GM23338 (cell line): ENCODE data around the gene GLCE. TPM values are rescaled to one million over a fixed set of nuclear protein-coding genes. Genes with fewer than 3 reads are reported as not detected.

Experiments
- ATAC-seq: fragments of 200-7000 bp; cut with Tn5 transposase; 3 replicates; pipeline ENCODE4 v1.9.1; 2020
- DNase-seq: peaks from one replicate; pipeline ENCODE4 v3.0.0-alpha.2; 2015; ENCODE audit warnings: low spot score
- H2AFZ ChIP-seq: fragments of 200-600 bp; sonication (generic); 2 replicates; pipeline ENCODE4 v1.8.0; 2016; ENCODE audit warnings: antibody characterized with exemption, mild to moderate bottlenecking, moderate library complexity
- H3F3A ChIP-seq: fragments of 200-600 bp; sonication (generic); replicated peaks from 2 replicates; pipeline ENCODE4 v1.8.0; 2017; ENCODE audit warnings: antibody characterized with exemption, mixed run types, low read depth
- H3K27ac ChIP-seq: fragments of 200-600 bp; sonication (generic); 2 replicates; pipeline ENCODE4 v1.6.1; 2016; ENCODE audit warnings: low read depth
- H3K27me3 ChIP-seq: fragments of 200-600 bp; sonication (generic); 2 replicates; pipeline ENCODE4 v1.8.0; 2016; ENCODE audit warnings: mild to moderate bottlenecking, mixed run types, moderate library complexity; ENCODE audit not compliant: insufficient read depth
- H3K36me3 ChIP-seq: fragments of 200-600 bp; sonication (generic); 2 replicates; pipeline ENCODE4 v1.8.0; 2016; ENCODE audit warnings: mild to moderate bottlenecking; ENCODE audit not compliant: insufficient read depth
- H3K4me1 ChIP-seq: fragments of 200-600 bp; sonication (generic); 2 replicates; pipeline ENCODE4 v1.8.0; 2016; ENCODE audit warnings: mild to moderate bottlenecking, moderate library complexity; ENCODE audit not compliant: insufficient read depth
- H3K4me2 ChIP-seq: fragments of 200-600 bp; sonication (generic); 2 replicates; pipeline ENCODE4 v1.7.1; 2017; ENCODE audit warnings: mixed run types
- H3K4me3 ChIP-seq: fragments of 200-600 bp; sonication (generic); 2 replicates; pipeline ENCODE4 v1.6.1; 2016; ENCODE audit warnings: mixed run types
- H3K79me2 ChIP-seq: fragments of 200-600 bp; sonication (generic); replicated peaks from 2 replicates; pipeline ENCODE4 v1.8.0; 2017; ENCODE audit warnings: mild to moderate bottlenecking; ENCODE audit not compliant: insufficient read depth
- H3K9me2 ChIP-seq: fragments of 200-600 bp; sonication (generic); 2 replicates; pipeline ENCODE4 v1.8.0; 2017; ENCODE audit not compliant: insufficient read depth
- H4K20me1 ChIP-seq: fragments of 200-600 bp; sonication (generic); replicated peaks from 2 replicates; pipeline ENCODE4 v1.8.0; 2017; ENCODE audit warnings: mild to moderate bottlenecking; ENCODE audit not compliant: insufficient read depth
- H3K27ac Mint-ChIP-seq: 2 replicates; pipeline ENCODE4 v1.8.0; 2020; ENCODE audit warnings: inconsistent platforms, mild to moderate bottlenecking, moderate library complexity, mixed read lengths
- H3K27me3 Mint-ChIP-seq: 3 replicates; pipeline ENCODE4 v1.8.0; 2022; ENCODE audit warnings: low read depth, mild to moderate bottlenecking, moderate library complexity, mixed read lengths, inconsistent platforms; ENCODE audit not compliant: insufficient read depth, poor library complexity
- H3K36me3 Mint-ChIP-seq: 3 replicates; pipeline ENCODE4 v1.8.0; 2021; ENCODE audit warnings: low read depth, mild to moderate bottlenecking, inconsistent platforms, moderate library complexity, mixed read lengths
- H3K4me1 Mint-ChIP-seq: 3 replicates; pipeline ENCODE4 v1.8.0; 2020; ENCODE audit warnings: mild to moderate bottlenecking, inconsistent platforms, mixed read lengths
- H3K4me3 Mint-ChIP-seq: 3 replicates; pipeline ENCODE4 v1.8.0; 2021; ENCODE audit warnings: moderate library complexity, mild to moderate bottlenecking, inconsistent platforms, mixed read lengths
- H3K9me3 Mint-ChIP-seq: 3 replicates; pipeline ENCODE4 v1.8.0; 2020; ENCODE audit warnings: moderate library complexity, mild to moderate bottlenecking, inconsistent platforms, mixed read lengths
- EZH2phosphoT487 ChIP-seq: fragments of 200-600 bp; sonication (generic); IDR thresholded peaks from one replicate; pipeline ENCODE4 v1.8.1; 2018; ENCODE audit warnings: antibody characterized with exemption; ENCODE audit not compliant: unreplicated experiment
- JUNB ChIP-seq: IDR thresholded peaks from one replicate; pipeline ENCODE4 v1.6.1; 2016; ENCODE audit warnings: antibody characterized with exemption; ENCODE audit not compliant: unreplicated experiment
- NANOG ChIP-seq: IDR thresholded peaks from 2 replicates; pipeline ENCODE4 v1.6.1; 2016; ENCODE audit warnings: antibody characterized with exemption, borderline replicate concordance
- POLR2AphosphoS5 ChIP-seq: IDR thresholded peaks from 2 replicates; pipeline ENCODE4 v1.6.1; 2016; ENCODE audit warnings: antibody characterized with exemption, low read depth
- REST ChIP-seq: IDR thresholded peaks from one replicate; pipeline ENCODE4 v1.6.1; 2018; ENCODE audit warnings: antibody characterized with exemption; ENCODE audit not compliant: unreplicated experiment
- STAT1 ChIP-seq: IDR thresholded peaks from one replicate; pipeline ENCODE4 v1.6.1; 2016; ENCODE audit warnings: antibody characterized with exemption; ENCODE audit not compliant: unreplicated experiment
- ZNF331 ChIP-seq: fragments of 250-450 bp; sonication (Bioruptor Pico); IDR thresholded peaks from 2 replicates; pipeline ENCODE4 v1.5.0; 2020; ENCODE audit warnings: low read depth, mild to moderate bottlenecking, moderate library complexity
- polyA plus RNA-seq: library from polyadenylated mRNA; unstranded; fragments of >200 nt; fragmentation: Nextera tagmentation; extraction: Ambion mirVana; gene quantifications from 2 replicates; pipeline ENCODE4 v1.2.1, GENCODE V29; 2016
- total RNA-seq: library from RNA; depleted of rRNA; stranded (reverse); fragments of >200 nt; shearing (Covaris generic); gene quantifications from 2 replicates; pipeline ENCODE4 v1.2.3, GENCODE V29; 2014
- TF ChIP-seq, protein P1 (sequence below), 2 experiments: fragments of 200-600 bp in 1 of 2; sonication (generic) in 1 of 2; conservative IDR thresholded peaks; 2 replicates each; pipeline versions ENCODE4 v1.5.1 to v1.6.1; 2016 to 2017; ENCODE audit warnings: antibody characterized with exemption in 2 of 2, low read depth in 2 of 2, mild to moderate bottlenecking in 2 of 2, moderate library complexity in 1 of 2
- TF ChIP-seq, protein P2 (sequence below): fragments of 250-450 bp; sonication (Bioruptor Pico); IDR thresholded peaks from 2 replicates; pipeline ENCODE4 v1.5.0; 2020; ENCODE audit warnings: mild to moderate bottlenecking, moderate library complexity

GLCE gene
- total and polyA plus RNA-seq, 2 experiments from 2014 or later: 7.5 to 15.5 TPM

DNA sequence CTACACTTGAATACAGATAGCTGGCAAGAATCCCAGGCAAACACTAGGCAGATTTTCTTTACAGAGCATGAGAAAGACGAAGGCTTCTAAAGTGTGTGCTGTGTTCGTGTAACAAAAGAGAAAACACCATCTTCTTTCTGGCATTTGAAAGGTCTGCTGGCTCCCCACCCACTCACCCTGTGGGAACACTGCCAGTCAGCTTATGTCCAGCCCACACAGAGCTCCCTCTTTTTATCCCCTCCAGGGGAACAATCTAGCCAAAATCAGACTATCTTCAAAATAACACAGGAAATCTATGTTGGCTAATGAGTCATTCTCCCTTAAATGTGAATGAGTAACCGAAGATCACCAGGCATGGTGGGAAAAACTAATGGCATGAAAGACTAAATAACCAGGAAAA lies 92.7 kb downstream of the GLCE start (continued):
- no peak for TF ChIP-seq REST
- no peak for TF ChIP-seq ZNF331
- no peak for TF ChIP-seq POLR2AphosphoS5
- no peak for TF ChIP-seq STAT1
- TF ChIP-seq JUNB: no peak
- no peak for TF ChIP-seq NANOG

GRCh38 chr15:69265347-69265955 lies 105.0 kb downstream of the GLCE start:
- H3K36me3 ChIP-seq: no peaks in the 10 kb centered on the region
- H3K36me3 Mint-ChIP-seq: no peaks in the 10 kb centered on the region
- H3K27ac Mint-ChIP-seq: no peak overlapping the region
- H3K9me3 Mint-ChIP-seq: no peaks in the 10 kb centered on the region
- peak; percentile 57 for DNase-seq
- no peaks in the 10 kb centered on the region for H3K27me3 ChIP-seq
- no peak overlapping the region for H3K4me3 ChIP-seq
- TF ChIP-seq POLR2AphosphoS5: no peak
- TF ChIP-seq, protein P1, sequence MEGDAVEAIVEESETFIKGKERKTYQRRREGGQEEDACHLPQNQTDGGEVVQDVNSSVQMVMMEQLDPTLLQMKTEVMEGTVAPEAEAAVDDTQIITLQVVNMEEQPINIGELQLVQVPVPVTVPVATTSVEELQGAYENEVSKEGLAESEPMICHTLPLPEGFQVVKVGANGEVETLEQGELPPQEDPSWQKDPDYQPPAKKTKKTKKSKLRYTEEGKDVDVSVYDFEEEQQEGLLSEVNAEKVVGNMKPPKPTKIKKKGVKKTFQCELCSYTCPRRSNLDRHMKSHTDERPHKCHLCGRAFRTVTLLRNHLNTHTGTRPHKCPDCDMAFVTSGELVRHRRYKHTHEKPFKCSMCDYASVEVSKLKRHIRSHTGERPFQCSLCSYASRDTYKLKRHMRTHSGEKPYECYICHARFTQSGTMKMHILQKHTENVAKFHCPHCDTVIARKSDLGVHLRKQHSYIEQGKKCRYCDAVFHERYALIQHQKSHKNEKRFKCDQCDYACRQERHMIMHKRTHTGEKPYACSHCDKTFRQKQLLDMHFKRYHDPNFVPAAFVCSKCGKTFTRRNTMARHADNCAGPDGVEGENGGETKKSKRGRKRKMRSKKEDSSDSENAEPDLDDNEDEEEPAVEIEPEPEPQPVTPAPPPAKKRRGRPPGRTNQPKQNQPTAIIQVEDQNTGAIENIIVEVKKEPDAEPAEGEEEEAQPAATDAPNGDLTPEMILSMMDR (conservative IDR thresholded peaks at IDR 0.05; ENCODE audit: low read depth in 2 of 2): peak; percentile 62 to 78
- ATAC-seq: no peak
- H3F3A ChIP-seq: no peaks in the 10 kb centered on the region
- H3K4me1 Mint-ChIP-seq: peaks cover 1% of the 10 kb centered on the region; the same call in 1 of the 3 replicates
- H3K9me2 ChIP-seq: no peaks in the 10 kb centered on the region
- no peaks in the 10 kb centered on the region for H3K4me1 ChIP-seq
- H3K27me3 Mint-ChIP-seq: no peaks in the 10 kb centered on the region
- H3K79me2 ChIP-seq: no peaks in the 10 kb centered on the region
- no peak overlapping the region for H3K4me3 Mint-ChIP-seq
- H3K27ac ChIP-seq: no peak overlapping the region
- no peaks in the 10 kb centered on the region for H4K20me1 ChIP-seq
- no peak overlapping the region for H3K4me2 ChIP-seq
- no peak overlapping the region for H2AFZ ChIP-seq

DNA sequence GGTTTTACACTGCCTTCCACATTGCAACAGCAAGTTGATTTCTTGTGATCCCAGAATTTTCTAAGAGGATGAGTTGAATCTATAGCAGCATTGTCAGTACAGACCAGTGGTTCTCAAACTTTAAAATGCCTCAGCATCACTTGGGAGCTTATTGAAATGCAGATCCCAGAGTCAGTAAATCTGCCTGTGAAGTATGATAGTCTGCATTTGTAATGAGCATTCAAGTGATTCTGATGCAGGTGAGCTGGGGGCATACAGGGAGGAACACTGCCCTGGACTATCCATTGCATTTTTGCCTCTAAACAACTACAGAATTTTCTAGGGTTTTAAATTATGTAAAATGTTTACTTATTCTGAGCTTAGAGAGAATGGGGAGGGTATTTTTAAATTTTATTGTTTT lies 110.8 kb downstream of the GLCE start:
- Histone ChIP-seq H3K4me1 (peaks cover 16% of the 10 kb centered on the region), H2AFZ (no peak overlapping the region), H3K9me2 (no peaks in the 10 kb centered on the region), H3F3A (no peaks in the 10 kb centered on the region), H3K4me2 (peak overlapping the region; percentile 36), H3K36me3 (no peaks in the 10 kb centered on the region), H3K27ac (no peak overlapping the region), H3K27me3 (no peaks in the 10 kb centered on the region), H4K20me1 (no peaks in the 10 kb centered on the region), H3K4me3 (no peak overlapping the region), H3K79me2 (no peaks in the 10 kb centered on the region)
- H3K4me1 Mint-ChIP-seq: peaks cover 37% of the 10 kb centered on the region
- H3K27ac Mint-ChIP-seq: no peak overlapping the region; the same call in 1 of the 2 replicates
- DNase-seq: peak; percentile 38
- no peaks in the 10 kb centered on the region for H3K27me3 Mint-ChIP-seq
- H3K9me3 Mint-ChIP-seq: no peaks in the 10 kb centered on the region
- H3K36me3 Mint-ChIP-seq: no peaks in the 10 kb centered on the region
- H3K4me3 Mint-ChIP-seq: no peak overlapping the region
- peak; percentile 72 for ATAC-seq
- TF ChIP-seq, protein P2, sequence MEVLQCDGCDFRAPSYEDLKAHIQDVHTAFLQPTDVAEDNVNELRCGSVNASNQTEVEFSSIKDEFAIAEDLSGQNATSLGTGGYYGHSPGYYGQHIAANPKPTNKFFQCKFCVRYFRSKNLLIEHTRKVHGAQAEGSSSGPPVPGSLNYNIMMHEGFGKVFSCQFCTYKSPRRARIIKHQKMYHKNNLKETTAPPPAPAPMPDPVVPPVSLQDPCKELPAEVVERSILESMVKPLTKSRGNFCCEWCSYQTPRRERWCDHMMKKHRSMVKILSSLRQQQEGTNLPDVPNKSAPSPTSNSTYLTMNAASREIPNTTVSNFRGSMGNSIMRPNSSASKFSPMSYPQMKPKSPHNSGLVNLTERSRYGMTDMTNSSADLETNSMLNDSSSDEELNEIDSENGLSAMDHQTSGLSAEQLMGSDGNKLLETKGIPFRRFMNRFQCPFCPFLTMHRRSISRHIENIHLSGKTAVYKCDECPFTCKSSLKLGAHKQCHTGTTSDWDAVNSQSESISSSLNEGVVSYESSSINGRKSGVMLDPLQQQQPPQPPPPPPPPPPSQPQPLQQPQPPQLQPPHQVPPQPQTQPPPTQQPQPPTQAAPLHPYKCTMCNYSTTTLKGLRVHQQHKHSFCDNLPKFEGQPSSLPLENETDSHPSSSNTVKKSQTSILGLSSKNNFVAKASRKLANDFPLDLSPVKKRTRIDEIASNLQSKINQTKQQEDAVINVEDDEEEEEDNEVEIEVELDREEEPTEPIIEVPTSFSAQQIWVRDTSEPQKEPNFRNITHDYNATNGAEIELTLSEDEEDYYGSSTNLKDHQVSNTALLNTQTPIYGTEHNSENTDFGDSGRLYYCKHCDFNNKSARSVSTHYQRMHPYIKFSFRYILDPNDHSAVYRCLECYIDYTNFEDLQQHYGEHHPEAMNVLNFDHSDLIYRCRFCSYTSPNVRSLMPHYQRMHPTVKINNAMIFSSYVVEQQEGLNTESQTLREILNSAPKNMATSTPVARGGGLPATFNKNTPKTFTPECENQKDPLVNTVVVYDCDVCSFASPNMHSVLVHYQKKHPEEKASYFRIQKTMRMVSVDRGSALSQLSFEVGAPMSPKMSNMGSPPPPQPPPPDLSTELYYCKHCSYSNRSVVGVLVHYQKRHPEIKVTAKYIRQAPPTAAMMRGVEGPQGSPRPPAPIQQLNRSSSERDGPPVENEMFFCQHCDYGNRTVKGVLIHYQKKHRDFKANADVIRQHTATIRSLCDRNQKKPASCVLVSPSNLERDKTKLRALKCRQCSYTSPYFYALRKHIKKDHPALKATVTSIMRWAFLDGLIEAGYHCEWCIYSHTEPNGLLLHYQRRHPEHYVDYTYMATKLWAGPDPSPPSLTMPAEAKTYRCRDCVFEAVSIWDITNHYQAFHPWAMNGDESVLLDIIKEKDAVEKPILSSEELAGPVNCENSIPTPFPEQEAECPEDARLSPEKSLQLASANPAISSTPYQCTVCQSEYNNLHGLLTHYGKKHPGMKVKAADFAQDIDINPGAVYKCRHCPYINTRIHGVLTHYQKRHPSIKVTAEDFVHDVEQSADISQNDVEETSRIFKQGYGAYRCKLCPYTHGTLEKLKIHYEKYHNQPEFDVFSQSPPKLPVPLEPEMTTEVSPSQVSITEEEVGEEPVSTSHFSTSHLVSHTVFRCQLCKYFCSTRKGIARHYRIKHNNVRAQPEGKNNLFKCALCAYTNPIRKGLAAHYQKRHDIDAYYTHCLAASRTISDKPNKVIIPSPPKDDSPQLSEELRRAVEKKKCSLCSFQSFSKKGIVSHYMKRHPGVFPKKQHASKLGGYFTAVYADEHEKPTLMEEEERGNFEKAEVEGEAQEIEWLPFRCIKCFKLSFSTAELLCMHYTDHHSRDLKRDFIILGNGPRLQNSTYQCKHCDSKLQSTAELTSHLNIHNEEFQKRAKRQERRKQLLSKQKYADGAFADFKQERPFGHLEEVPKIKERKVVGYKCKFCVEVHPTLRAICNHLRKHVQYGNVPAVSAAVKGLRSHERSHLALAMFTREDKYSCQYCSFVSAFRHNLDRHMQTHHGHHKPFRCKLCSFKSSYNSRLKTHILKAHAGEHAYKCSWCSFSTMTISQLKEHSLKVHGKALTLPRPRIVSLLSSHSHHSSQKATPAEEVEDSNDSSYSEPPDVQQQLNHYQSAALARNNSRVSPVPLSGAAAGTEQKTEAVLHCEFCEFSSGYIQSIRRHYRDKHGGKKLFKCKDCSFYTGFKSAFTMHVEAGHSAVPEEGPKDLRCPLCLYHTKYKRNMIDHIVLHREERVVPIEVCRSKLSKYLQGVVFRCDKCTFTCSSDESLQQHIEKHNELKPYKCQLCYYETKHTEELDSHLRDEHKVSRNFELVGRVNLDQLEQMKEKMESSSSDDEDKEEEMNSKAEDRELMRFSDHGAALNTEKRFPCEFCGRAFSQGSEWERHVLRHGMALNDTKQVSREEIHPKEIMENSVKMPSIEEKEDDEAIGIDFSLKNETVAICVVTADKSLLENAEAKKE (CRISPR knock-in tag): no peak
- TF ChIP-seq POLR2AphosphoS5: no peak
- TF ChIP-seq NANOG: 0 out of 2 replicates have a peak, but pooled peaks have one; percentile 17
- no peak for TF ChIP-seq EZH2phosphoT487
